GM12878 (cell line): ENCODE measurements around the gene SPATA24. TPM values are rescaled to one million over a fixed set of nuclear protein-coding genes. Genes with fewer than 3 reads are reported as not detected.
A peak's percentile ranks its signal among the peaks of the same experiment; 100 is the strongest.

ENCODE experiments used
- ATAC-seq: fragments of 200-7000 bp; cut with Tn5 transposase; 3 replicates; pipeline ENCODE4 v1.9.1; 2020; ENCODE audit warnings: mild to moderate bottlenecking, moderate library complexity
- BruUV-seq: library from RNA; stranded (reverse); fragments of 400-500 nt; replicated peaks from 2 replicates; lab custom pipeline; 2021; lab: Mats Ljungman, UMichigan
- CTCF ChIA-PET: fragments of 300-600 bp; sonication (Branson Sonifier 250); formaldehyde crosslinking; extraction: SDS; loops from one replicate; lab custom pipeline; 2021; ENCODE audit warnings: inconsistent platforms; lab: Yijun Ruan, JAX
- POLR2A ChIA-PET: fragments of 350-600 bp; formaldehyde crosslinking; extraction: SDS; loops from one replicate; lab custom pipeline; 2021; ENCODE audit warnings: inconsistent platforms; lab: Charles Lee
- RAD21 ChIA-PET: fragments of 300-600 bp; sonication (Branson Sonifier 250); formaldehyde crosslinking; loops from one replicate; lab custom pipeline; 2023; ENCODE audit warnings: antibody characterized with exemption; ENCODE audit not compliant: unreplicated experiment; lab: Charles Lee
- SMC1A ChIA-PET: fragments of 300-600 bp; sonication (Branson Sonifier 250); formaldehyde crosslinking; loops from one replicate; lab custom pipeline; 2023; ENCODE audit not compliant: unreplicated experiment, uncharacterized antibody; lab: Charles Lee
- DNase-seq: peaks from one replicate; pipeline ENCODE4 v3.0.0-alpha.2; 2011; ENCODE audit warnings: low read depth, low spot score
- FAIRE-seq: peaks from 3 replicates; lab custom pipeline; 2011; peaks lifted over from hg19 to GRCh38; lab: Jason Lieb, UNC
- H2AFZ ChIP-seq: 2 replicates; pipeline ENCODE4 v1.6.0; 2011; ENCODE audit warnings: low read depth, low read length, control low read depth; ENCODE audit not compliant: control insufficient read depth
- H3K27ac ChIP-seq: 2 replicates; pipeline ENCODE4 v1.5.1; 2011; ENCODE audit warnings: control low read depth; ENCODE audit not compliant: control insufficient read depth, insufficient read depth
- H3K27me3 ChIP-seq, 2 experiments: replicated peaks in 1 of 2; 2 replicates each; pipeline versions ENCODE4 v1.6.0 to v1.6.1; 2011; ENCODE audit warnings: low read length in 1 of 2; ENCODE audit not compliant: control insufficient read depth in 2 of 2, insufficient read depth in 2 of 2
- H3K36me3 ChIP-seq, 2 experiments: 2 replicates each; pipeline ENCODE4 v1.5.1; 2011; ENCODE audit warnings: low read length in 1 of 2; ENCODE audit not compliant: control insufficient read depth in 2 of 2, insufficient read depth in 2 of 2
- H3K4me1 ChIP-seq: 2 replicates; pipeline ENCODE4 v1.6.1; 2011; ENCODE audit warnings: mild to moderate bottlenecking, low read length, moderate library complexity, mixed read lengths; ENCODE audit not compliant: control insufficient read depth, insufficient read depth
- H3K4me2 ChIP-seq: 2 replicates; pipeline ENCODE4 v1.6.0; 2011; ENCODE audit warnings: control low read depth; ENCODE audit not compliant: control insufficient read depth, insufficient read depth
- H3K4me3 ChIP-seq: fragments of 200-600 bp; sonication (generic); 2 replicates; pipeline ENCODE4 v1.5.1; 2016
- H3K79me2 ChIP-seq: 2 replicates; pipeline ENCODE4 v1.6.0; 2011; ENCODE audit warnings: low read length; ENCODE audit not compliant: control insufficient read depth, insufficient read depth
- H3K9ac ChIP-seq: 2 replicates; pipeline ENCODE4 v1.8.0; 2011; ENCODE audit warnings: low read length, control low read depth, mixed read lengths; ENCODE audit not compliant: control insufficient read depth, insufficient read depth
- H3K9me3 ChIP-seq: replicated peaks from 3 replicates; pipeline ENCODE4 v1.5.1; 2011; ENCODE audit warnings: mild to moderate bottlenecking, low read length; ENCODE audit not compliant: control insufficient read depth, insufficient read depth
- H4K20me1 ChIP-seq: 2 replicates; pipeline ENCODE4 v1.6.0; 2011; ENCODE audit not compliant: control insufficient read depth, insufficient read depth
- CHD1 ChIP-seq: IDR thresholded peaks from 2 replicates; pipeline ENCODE4 v1.6.1; 2012; ENCODE audit warnings: low read depth, low read length, improper control_type of control experiment
- CHD4 ChIP-seq: fragments of 200-600 bp; sonication (generic); IDR thresholded peaks from 2 replicates; pipeline ENCODE4 v1.6.1; 2016; ENCODE audit warnings: mild to moderate bottlenecking
- HDAC6 ChIP-seq: fragments of 200-600 bp; sonication (generic); IDR thresholded peaks from one replicate; pipeline ENCODE4 v1.8.0; 2017; ENCODE audit warnings: antibody characterized with exemption; ENCODE audit not compliant: unreplicated experiment
- POLR2A ChIP-seq: IDR thresholded peaks from 2 replicates; pipeline ENCODE4 v1.6.1; 2011; ENCODE audit warnings: low read depth, mild to moderate bottlenecking, low read length
- TCF7 ChIP-seq: IDR thresholded peaks from 2 replicates; pipeline ENCODE4 v1.6.1; 2014; ENCODE audit warnings: antibody characterized with exemption, borderline replicate concordance
- ZZZ3 ChIP-seq: IDR thresholded peaks from 2 replicates; pipeline ENCODE4 v1.6.1; 2011; ENCODE audit warnings: low read depth; ENCODE audit not compliant: control insufficient read depth, insufficient read length
- WGBS: methylation state at CpG from one replicate; pipeline ENCODE4 v1.1.6; 2016; ENCODE audit warnings: low lambda C conversion rate; ENCODE audit not compliant: insufficient replicate concordance, insufficient coverage; ENCODE audit errors: missing lambda C conversion rate; 5-methylcytosine and 5-hydroxymethylcytosine counted together
- in situ Hi-C: fragments of 300-500 bp; cut with MboI; formaldehyde crosslinking; loops from 9 replicates; pipeline ENCODE4 v1.14.3; 2018; ENCODE audit warnings: mixed read lengths
- intact Hi-C: fragments of 100-400 bp; cut with micrococcal nuclease; formaldehyde crosslinking; loops from one replicate; pipeline ENCODE4 v1.14.2; 2022; ENCODE audit not compliant: unreplicated experiment
- polyA plus RNA-seq, 11 experiments: library from polyadenylated mRNA; depleted of rRNA in 4 of 11; unstranded in 6 of 11; stranded (reverse) in 5 of 11; fragments of >200 nt; fragmentation: Nextera tagmentation in 4 of 11; fragmentation: Illumina TruSeq in 1 of 11; extraction: Ambion mirVana in 4 of 11; extraction: Trizol in 1 of 11; gene quantifications; 1 replicate in 1 of 11; 2 replicates in 10 of 11; pipeline versions ENCODE4 v1.2.1 to v1.2.3, GENCODE V29; 2011 to 2016; ENCODE audit warnings: inconsistent platforms in 2 of 11, missing spikeins in 2 of 11, low read depth in 1 of 11
- total RNA-seq, 4 experiments: library from RNA; depleted of rRNA in 3 of 4; stranded (reverse); fragments of >200 nt in 3 of 4; fragmentation: Illumina TruSeq in 1 of 4; extraction: Trizol in 1 of 4; gene quantifications; 2 replicates each; pipeline versions ENCODE4 v1.2.1 to v1.2.3, GENCODE V29; 2013 to 2021
- TF ChIP-seq, protein P1 (sequence below): fragments of 450-650 bp; formaldehyde crosslinking; IDR thresholded peaks from 2 replicates; pipeline ENCODE4 v1.5.0; 2022; ENCODE audit warnings: mild to moderate bottlenecking, missing genetic modification characterization

The SPATA24 gene
- total and polyA plus RNA-seq, 10 of the 15 experiments (the other 5 are each of a cell fraction or from before 2014, with no cell fraction given): 4.1 to 9.8 (median 7.3) TPM

DNA sequence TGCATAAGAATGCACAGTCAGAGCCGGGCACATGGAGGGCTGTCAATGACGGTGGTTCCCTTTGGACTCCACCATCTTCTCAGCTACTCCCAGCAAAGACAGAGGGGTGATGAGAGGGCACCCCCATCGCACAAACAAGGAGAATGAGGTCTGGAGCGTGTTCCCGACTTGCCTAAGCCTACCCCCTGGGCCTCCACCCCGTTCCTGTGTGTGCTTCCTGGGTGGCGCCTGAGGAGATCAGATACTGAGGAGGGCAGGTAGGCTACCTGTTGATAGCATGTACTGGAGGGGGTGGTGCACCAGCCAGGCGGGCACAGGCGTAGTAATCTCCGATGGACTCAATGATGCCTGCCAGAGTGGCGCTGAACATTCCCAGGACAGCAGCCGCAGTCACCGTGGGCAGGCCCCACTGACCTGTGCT is 24.9 kb downstream of the SPATA24 start:
- 94% methylated on average over 13 of the region's 13 CpGs for WGBS
- POLR2A ChIA-PET: interaction anchor here (0.5 to 1.0 kb wide), 2 partner anchors 54 to 128 kb away, joined by 3 to 4 read pairs; no protein-coding TSS in a partner anchor
- no peaks in the 10 kb centered on the region for H3K9me3 ChIP-seq
- no peak for ATAC-seq
- CTCF ChIA-PET: interaction anchor here (0.9 kb wide), 1 partner anchor 8 kb away, joined by 3 read pairs; no protein-coding TSS in a partner anchor
- in situ Hi-C loops (no loop called here), intact Hi-C loops (no loop called here)
- no TSS peak for BruUV-seq
- H3K36me3 ChIP-seq: no peaks in the 10 kb centered on the region
- TF ChIP-seq POLR2A: peak; percentile 27; the same call in 1 of the 2 replicates
- TF ChIP-seq TCF7: no peak
- no peak for TF ChIP-seq CHD1
- TF ChIP-seq ZZZ3: no peak
- TF ChIP-seq, protein P1, sequence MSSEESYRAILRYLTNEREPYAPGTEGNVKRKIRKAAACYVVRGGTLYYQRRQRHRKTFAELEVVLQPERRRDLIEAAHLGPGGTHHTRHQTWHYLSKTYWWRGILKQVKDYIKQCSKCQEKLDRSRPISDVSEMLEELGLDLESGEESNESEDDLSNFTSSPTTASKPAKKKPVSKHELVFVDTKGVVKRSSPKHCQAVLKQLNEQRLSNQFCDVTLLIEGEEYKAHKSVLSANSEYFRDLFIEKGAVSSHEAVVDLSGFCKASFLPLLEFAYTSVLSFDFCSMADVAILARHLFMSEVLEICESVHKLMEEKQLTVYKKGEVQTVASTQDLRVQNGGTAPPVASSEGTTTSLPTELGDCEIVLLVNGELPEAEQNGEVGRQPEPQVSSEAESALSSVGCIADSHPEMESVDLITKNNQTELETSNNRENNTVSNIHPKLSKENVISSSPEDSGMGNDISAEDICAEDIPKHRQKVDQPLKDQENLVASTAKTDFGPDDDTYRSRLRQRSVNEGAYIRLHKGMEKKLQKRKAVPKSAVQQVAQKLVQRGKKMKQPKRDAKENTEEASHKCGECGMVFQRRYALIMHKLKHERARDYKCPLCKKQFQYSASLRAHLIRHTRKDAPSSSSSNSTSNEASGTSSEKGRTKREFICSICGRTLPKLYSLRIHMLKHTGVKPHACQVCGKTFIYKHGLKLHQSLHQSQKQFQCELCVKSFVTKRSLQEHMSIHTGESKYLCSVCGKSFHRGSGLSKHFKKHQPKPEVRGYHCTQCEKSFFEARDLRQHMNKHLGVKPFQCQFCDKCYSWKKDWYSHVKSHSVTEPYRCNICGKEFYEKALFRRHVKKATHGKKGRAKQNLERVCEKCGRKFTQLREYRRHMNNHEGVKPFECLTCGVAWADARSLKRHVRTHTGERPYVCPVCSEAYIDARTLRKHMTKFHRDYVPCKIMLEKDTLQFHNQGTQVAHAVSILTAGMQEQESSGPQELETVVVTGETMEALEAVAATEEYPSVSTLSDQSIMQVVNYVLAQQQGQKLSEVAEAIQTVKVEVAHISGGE: no peak
- no peak for TF ChIP-seq CHD4
- TF ChIP-seq HDAC6: no peak
- H3K9ac ChIP-seq: no peak overlapping the region
- no peak overlapping the region for H3K4me2 ChIP-seq
- no peak overlapping the region for H2AFZ ChIP-seq
- RAD21 ChIA-PET: no interaction called here
- FAIRE-seq: no peak
- SMC1A ChIA-PET: no interaction called here
- H4K20me1 ChIP-seq: no peaks in the 10 kb centered on the region
- no peak overlapping the region for H3K27ac ChIP-seq
- H3K27me3 ChIP-seq: no peaks in the 10 kb centered on the region
- no peaks in the 10 kb centered on the region for H3K4me1 ChIP-seq
- DNase-seq: no peak
- H3K79me2 ChIP-seq: no peaks in the 10 kb centered on the region
- H3K4me3 ChIP-seq: no peak overlapping the region
